Neural crest cell (in vitro differentiated cells): Measurements from ENCODE around the gene UNC5CL. TPM values are rescaled to one million over a fixed set of nuclear protein-coding genes. Genes with fewer than 3 reads are reported as not detected.
A peak's percentile ranks its signal among the peaks of the same experiment; 100 is the strongest.

ENCODE experiments used
- DNase-seq: peaks from one replicate; pipeline ENCODE4 v3.0.0; 2021; ENCODE audit warnings: low read depth, mixed read lengths, low spot score
- H3K27ac Mint-ChIP-seq: one replicate; pipeline ENCODE4 v1.8.0; 2021; ENCODE audit warnings: mild to moderate bottlenecking, mixed read lengths; ENCODE audit not compliant: unreplicated experiment
- H3K27me3 Mint-ChIP-seq: 2 replicates; pipeline ENCODE4 v1.8.0; 2021; ENCODE audit warnings: low read depth, mild to moderate bottlenecking, mixed read lengths
- H3K36me3 Mint-ChIP-seq: 2 replicates; pipeline ENCODE4 v1.8.0; 2021; ENCODE audit warnings: low read depth, mild to moderate bottlenecking, mixed read lengths
- H3K4me1 Mint-ChIP-seq: 2 replicates; pipeline ENCODE4 v1.8.0; 2021; ENCODE audit warnings: mixed read lengths
- H3K4me3 Mint-ChIP-seq: one replicate; pipeline ENCODE4 v1.8.0; 2021; ENCODE audit warnings: mild to moderate bottlenecking, mixed read lengths
- H3K9me3 Mint-ChIP-seq: 2 replicates; pipeline ENCODE4 v1.8.0; 2021; ENCODE audit warnings: mixed read lengths
- total RNA-seq: library from RNA; stranded (reverse); gene quantifications from 2 replicates; pipeline ENCODE4 v1.2.1, GENCODE V29; 2021
- TF ChIP-seq, protein P1 (sequence below): fragments of 200-600 bp; sonication (generic); conservative IDR thresholded peaks from 2 replicates; pipeline ENCODE4 v1.5.0; 2021; ENCODE audit warnings: antibody characterized with exemption, mild to moderate bottlenecking

Gene UNC5CL
- total RNA-seq, 1 donor from 2014 or later: 1.5 TPM

DNA sequence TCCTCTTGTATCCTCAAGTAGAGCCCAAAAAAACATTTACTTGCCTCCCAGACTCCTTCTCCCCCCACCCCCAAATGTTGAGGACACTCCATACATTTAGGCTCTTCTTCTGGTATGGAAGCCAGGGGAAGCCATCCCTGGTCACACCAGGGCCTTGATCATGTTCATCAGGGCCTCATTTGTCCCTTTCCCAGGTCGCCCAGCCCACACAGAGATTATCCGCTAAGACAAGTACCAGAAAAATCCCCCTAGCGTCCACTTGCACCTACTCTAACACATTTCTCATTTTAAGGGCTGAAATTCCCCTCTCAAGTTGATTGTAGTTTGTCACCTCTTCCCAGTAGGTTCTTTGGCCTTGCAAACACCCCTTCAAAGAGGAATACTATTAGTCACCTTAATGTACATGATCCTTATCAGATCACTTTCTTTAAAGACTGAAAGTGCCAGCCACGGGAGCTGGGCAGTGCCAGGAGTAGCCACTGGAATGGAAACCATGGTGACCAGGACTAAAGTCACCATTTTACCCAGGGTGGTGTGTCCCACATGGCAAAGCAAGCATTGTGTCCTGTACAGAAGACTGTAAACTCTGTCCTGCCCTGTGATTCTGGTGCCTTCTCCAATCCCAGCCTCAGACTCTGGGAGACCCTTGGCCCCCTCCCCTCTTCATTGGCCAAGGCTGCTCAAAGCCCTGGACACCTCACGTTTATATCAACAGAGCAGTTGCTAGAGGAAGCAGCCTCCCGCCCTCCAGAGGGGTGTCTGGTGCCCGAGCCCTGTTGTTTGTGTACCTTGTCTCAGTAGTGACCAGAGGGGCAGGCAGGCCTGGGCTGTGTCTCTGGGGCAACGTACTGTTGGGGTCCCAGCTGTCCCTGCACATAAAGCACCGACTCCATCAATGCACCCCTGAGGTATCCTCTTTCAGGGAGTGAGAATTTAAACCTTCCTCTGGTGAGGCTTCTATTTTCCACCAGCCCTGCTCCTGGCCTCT is 9.0 kb upstream of the UNC5CL start:
- no peaks in the 10 kb centered on the region for H3K36me3 Mint-ChIP-seq
- H3K9me3 Mint-ChIP-seq: no peaks in the 10 kb centered on the region
- H3K27me3 Mint-ChIP-seq: no peaks in the 10 kb centered on the region
- DNase-seq: no peak
- H3K4me3 Mint-ChIP-seq: no peak overlapping the region
- peaks cover 23% of the 10 kb centered on the region for H3K4me1 Mint-ChIP-seq
- peak overlapping the region; percentile 89 for H3K27ac Mint-ChIP-seq
- TF ChIP-seq, protein P1, sequence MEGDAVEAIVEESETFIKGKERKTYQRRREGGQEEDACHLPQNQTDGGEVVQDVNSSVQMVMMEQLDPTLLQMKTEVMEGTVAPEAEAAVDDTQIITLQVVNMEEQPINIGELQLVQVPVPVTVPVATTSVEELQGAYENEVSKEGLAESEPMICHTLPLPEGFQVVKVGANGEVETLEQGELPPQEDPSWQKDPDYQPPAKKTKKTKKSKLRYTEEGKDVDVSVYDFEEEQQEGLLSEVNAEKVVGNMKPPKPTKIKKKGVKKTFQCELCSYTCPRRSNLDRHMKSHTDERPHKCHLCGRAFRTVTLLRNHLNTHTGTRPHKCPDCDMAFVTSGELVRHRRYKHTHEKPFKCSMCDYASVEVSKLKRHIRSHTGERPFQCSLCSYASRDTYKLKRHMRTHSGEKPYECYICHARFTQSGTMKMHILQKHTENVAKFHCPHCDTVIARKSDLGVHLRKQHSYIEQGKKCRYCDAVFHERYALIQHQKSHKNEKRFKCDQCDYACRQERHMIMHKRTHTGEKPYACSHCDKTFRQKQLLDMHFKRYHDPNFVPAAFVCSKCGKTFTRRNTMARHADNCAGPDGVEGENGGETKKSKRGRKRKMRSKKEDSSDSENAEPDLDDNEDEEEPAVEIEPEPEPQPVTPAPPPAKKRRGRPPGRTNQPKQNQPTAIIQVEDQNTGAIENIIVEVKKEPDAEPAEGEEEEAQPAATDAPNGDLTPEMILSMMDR: no peak

DNA sequence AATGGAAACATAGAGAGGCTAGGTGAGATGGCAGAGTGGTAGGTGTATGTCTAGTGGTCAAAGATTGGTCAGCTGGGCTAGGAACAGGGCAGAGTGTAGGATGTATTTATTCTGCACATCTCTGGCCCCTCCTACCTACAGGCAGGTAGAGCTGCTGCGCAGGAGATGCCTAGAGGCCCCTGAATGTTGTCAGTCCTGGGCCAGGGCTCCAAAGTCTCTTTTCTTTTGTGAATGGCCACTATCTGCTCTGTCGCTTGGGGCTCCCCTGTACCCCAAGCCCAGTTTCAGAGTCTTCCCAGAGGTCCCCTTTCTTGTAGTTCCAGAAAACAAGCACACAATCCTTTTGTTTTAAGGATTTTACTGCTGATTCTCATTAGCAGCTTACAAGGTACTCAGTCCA is 8.3 kb upstream of the UNC5CL start:
- no peak for DNase-seq
- Mint-ChIP-seq H3K9me3 (no peaks in the 10 kb centered on the region), H3K27ac (no peak overlapping the region), H3K4me3 (no peak overlapping the region), H3K27me3 (no peaks in the 10 kb centered on the region), H3K36me3 (no peaks in the 10 kb centered on the region), H3K4me1 (peaks cover 23% of the 10 kb centered on the region)
- TF ChIP-seq, protein P1: no peak

DNA sequence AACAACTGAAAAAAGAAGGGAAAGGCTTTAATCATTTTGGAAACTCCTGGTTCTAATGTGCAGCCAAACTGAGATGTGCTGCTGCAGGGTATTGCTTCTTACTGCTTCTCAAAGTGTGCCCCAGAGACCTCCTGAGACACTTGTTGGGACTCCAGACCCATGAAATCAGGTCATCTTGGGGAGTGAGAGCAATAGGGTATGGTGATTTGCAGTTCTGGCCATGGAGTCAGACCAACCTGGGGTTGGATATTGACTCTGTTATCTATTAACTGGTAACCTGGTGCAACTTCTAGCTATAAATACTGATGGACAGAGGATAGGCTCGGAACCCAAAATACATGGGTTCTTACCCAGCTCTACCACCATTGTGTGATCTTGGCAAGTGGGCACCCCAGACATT is 7.1 kb upstream of the UNC5CL start:
- TF ChIP-seq, protein P1: no peak
- Mint-ChIP-seq H3K27me3 (no peaks in the 10 kb centered on the region), H3K4me3 (no peak overlapping the region), H3K27ac (no peak overlapping the region), H3K9me3 (no peaks in the 10 kb centered on the region), H3K4me1 (peaks cover 15% of the 10 kb centered on the region), H3K36me3 (no peaks in the 10 kb centered on the region)
- no peak for DNase-seq

DNA sequence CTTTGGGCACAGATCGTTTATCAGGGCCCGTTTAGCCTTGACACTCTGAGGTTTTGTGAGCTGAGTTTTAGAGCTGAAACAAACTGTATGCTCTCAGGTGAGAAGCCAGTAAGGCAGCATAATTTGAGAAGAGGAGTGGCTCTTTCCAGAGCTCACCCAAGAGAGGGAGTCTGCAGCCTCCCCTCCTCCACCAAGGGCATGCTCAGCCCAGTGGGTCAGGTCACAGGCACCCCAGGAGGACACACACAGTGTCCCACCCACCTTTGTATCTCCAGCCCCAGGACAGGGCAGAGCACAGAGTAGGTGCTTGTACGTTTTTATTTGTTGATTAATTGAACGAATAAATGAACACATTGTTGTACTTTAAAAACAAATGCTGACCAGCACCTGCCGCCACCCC is 6.6 kb upstream of the UNC5CL start:
- Mint-ChIP-seq H3K27ac (no peak overlapping the region), H3K27me3 (no peaks in the 10 kb centered on the region), H3K36me3 (no peaks in the 10 kb centered on the region), H3K4me3 (no peak overlapping the region), H3K9me3 (no peaks in the 10 kb centered on the region), H3K4me1 (peaks cover 15% of the 10 kb centered on the region)
- DNase-seq: no peak
- TF ChIP-seq, protein P1: no peak

DNA sequence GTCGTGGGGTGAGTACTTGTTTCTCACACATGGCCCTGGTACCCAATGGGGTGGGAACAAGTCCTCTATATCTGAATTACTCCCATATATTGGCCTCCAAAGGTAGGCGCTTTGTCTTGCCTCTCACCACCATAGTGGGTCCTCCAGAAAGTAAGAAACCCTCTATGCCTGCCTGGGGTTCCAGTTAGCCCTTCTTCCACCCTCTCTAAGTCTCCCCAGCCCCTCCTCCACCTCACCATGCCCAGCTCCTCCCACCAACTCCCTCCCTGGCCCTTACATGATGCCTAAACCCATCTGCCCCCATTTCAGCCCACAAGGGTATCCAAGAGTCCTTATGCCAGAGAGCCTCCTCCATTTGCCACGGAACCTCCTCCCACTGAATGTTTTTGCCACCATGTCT is 4.1 kb upstream of the UNC5CL start:
- Mint-ChIP-seq H3K9me3 (no peaks in the 10 kb centered on the region), H3K27me3 (no peaks in the 10 kb centered on the region), H3K36me3 (no peaks in the 10 kb centered on the region), H3K4me1 (no peaks in the 10 kb centered on the region), H3K27ac (peak overlapping the region; percentile 6), H3K4me3 (no peak overlapping the region)
- TF ChIP-seq, protein P1: no peak
- DNase-seq: no peak
